K562 (cell line): Measurements from ENCODE around the gene P2RX3. TPM values are rescaled to one million over a fixed set of nuclear protein-coding genes. Genes with fewer than 3 reads are reported as not detected.

Source experiments
- ATAC-seq: fragments of 200-7000 bp; cut with Tn5 transposase; 3 replicates; pipeline ENCODE4 v1.9.1; 2020; ENCODE audit warnings: moderate library complexity
- BruUV-seq: library from RNA; stranded (reverse); fragments of 400-500 nt; replicated peaks from 2 replicates; lab custom pipeline; 2021; lab: Mats Ljungman, UMichigan
- CTCF ChIA-PET: fragments of 300-600 bp; formaldehyde crosslinking; extraction: SDS; loops from one replicate; lab custom pipeline; 2021; ENCODE audit warnings: low intra/inter-chr PET ratio; lab: Yijun Ruan, JAX
- POLR2A ChIA-PET: fragments of 300-600, 350-650 bp; sonication (Branson Sonifier 250); formaldehyde crosslinking; extraction: SDS; loops from one replicate; lab custom pipeline; 2021; ENCODE audit warnings: antibody characterized with exemption, inconsistent platforms; lab: Yijun Ruan, JAX
- DNase-seq, 4 experiments: peaks; one replicate each; pipeline versions ENCODE4 v3.0.0 to v3.0.0-alpha.2; 2011 to 2018; ENCODE audit warnings: low spot score in 3 of 4, mixed read lengths in 3 of 4; ENCODE audit errors: extremely low read depth in 1 of 4
- FAIRE-seq: peaks from 2 replicates; lab custom pipeline; 2011; peaks lifted over from hg19 to GRCh38; lab: Jason Lieb, UNC
- H2AFZ ChIP-seq: 2 replicates; pipeline ENCODE4 v1.6.0; 2011; ENCODE audit warnings: low read depth, low read length, control low read depth, inconsistent platforms
- H3K27ac ChIP-seq: fragments of 200-600 bp; 3 replicates; pipeline ENCODE4 v1.8.0; 2011; ENCODE audit warnings: low read depth, mild to moderate bottlenecking, control low read depth, inconsistent platforms, low read length, moderate library complexity, mixed read lengths; ENCODE audit errors: extremely low read depth
- H3K27me3 ChIP-seq, 2 experiments: fragments of 300-600 bp in 1 of 2; 2 replicates in 1 of 2; 3 replicates in 1 of 2; pipeline versions ENCODE4 v1.6.0 to v1.8.0; 2011; ENCODE audit warnings: inconsistent platforms in 2 of 2, low read length in 2 of 2, mild to moderate bottlenecking in 1 of 2, mixed read lengths in 1 of 2, moderate library complexity in 1 of 2; ENCODE audit not compliant: control insufficient read depth in 2 of 2, insufficient read depth in 2 of 2
- H3K36me3 ChIP-seq: fragments of 300-600 bp; 3 replicates; pipeline ENCODE4 v1.8.0; 2011; ENCODE audit warnings: mild to moderate bottlenecking, low read length, inconsistent platforms; ENCODE audit not compliant: control insufficient read depth, insufficient read depth
- H3K4me1 ChIP-seq, 2 experiments: fragments of 200-600 bp in 1 of 2; replicated peaks in 1 of 2; 2 replicates in 1 of 2; 3 replicates in 1 of 2; pipeline versions ENCODE4 v1.5.1 to v1.8.0; 2011; ENCODE audit warnings: inconsistent platforms in 2 of 2, low read length in 2 of 2, mild to moderate bottlenecking in 1 of 2, mixed read lengths in 1 of 2, moderate library complexity in 1 of 2; ENCODE audit not compliant: control insufficient read depth in 2 of 2, insufficient read depth in 2 of 2
- H3K4me2 ChIP-seq: 2 replicates; pipeline ENCODE4 v1.6.1; 2011; ENCODE audit warnings: low read length, control low read depth, inconsistent platforms, mixed read lengths; ENCODE audit not compliant: insufficient read depth
- H3K4me3 ChIP-seq: fragments of 200-600 bp; sonication (generic), shearing (Covaris generic); 2 replicates; pipeline ENCODE4 v1.5.1; 2016; ENCODE audit warnings: control low read depth, inconsistent platforms
- H3K79me2 ChIP-seq: fragments of 200-600 bp; 3 replicates; pipeline ENCODE4 v1.8.0; 2011; ENCODE audit warnings: low read length, inconsistent platforms; ENCODE audit not compliant: control insufficient read depth, insufficient read depth
- H3K9ac ChIP-seq, 2 experiments: 2 replicates each; pipeline versions ENCODE4 v1.6.0 to v1.6.1; 2011; ENCODE audit warnings: low read depth in 2 of 2, low read length in 2 of 2, control low read depth in 1 of 2, inconsistent platforms in 1 of 2, mild to moderate bottlenecking in 1 of 2, mixed read lengths in 1 of 2; ENCODE audit not compliant: insufficient read depth in 1 of 2
- H3K9me1 ChIP-seq: one replicate; pipeline ENCODE4 v1.6.0; 2011; ENCODE audit warnings: inconsistent platforms, mild to moderate bottlenecking, low read length, moderate library complexity; ENCODE audit not compliant: control insufficient read depth, insufficient read depth
- H3K9me3 ChIP-seq: replicated peaks from 2 replicates; pipeline ENCODE4 v1.5.1; 2011; ENCODE audit warnings: low read depth, low read length, inconsistent platforms; ENCODE audit not compliant: control insufficient read depth, insufficient read depth
- H4K20me1 ChIP-seq: replicated peaks from 2 replicates; pipeline ENCODE4 v1.6.1; 2011; ENCODE audit warnings: low read length, inconsistent platforms, mixed read lengths; ENCODE audit not compliant: control insufficient read depth, insufficient read depth
- ADNP ChIP-seq: fragments of 200-800 bp; sonication (Bioruptor generic); IDR thresholded peaks from 2 replicates; pipeline ENCODE4 v1.6.1; 2016; ENCODE audit warnings: missing genetic modification characterization, missing compliant biosample characterization
- BCOR ChIP-seq: fragments of 450-650 bp; IDR thresholded peaks from 2 replicates; pipeline ENCODE4 v1.6.1; 2016
- CREB3L1 ChIP-seq: fragments of 450-650 bp; IDR thresholded peaks from 2 replicates; pipeline ENCODE4 v1.6.1; 2014; ENCODE audit warnings: low read depth, mild to moderate bottlenecking, moderate library complexity, borderline replicate concordance
- ESRRA ChIP-seq: fragments of 450-650 bp; IDR thresholded peaks from 2 replicates; pipeline ENCODE4 v1.6.1; 2014; ENCODE audit warnings: low read depth, mild to moderate bottlenecking, moderate library complexity, borderline replicate concordance
- KDM1A ChIP-seq, 2 experiments: fragments of 450-650 bp; IDR thresholded peaks; 2 replicates each; pipeline ENCODE4 v1.6.1; 2016; ENCODE audit warnings: mild to moderate bottlenecking in 2 of 2
- NFXL1 ChIP-seq: fragments of 450-650 bp; formaldehyde crosslinking; IDR thresholded peaks from 2 replicates; pipeline ENCODE4 v1.4.0; 2021; ENCODE audit warnings: mild to moderate bottlenecking
- RBM25 ChIP-seq: fragments of 200-400 bp; formaldehyde crosslinking; IDR thresholded peaks from 2 replicates; pipeline ENCODE4 v1.6.1; 2018; ENCODE audit warnings: low read length, low read depth, moderate library complexity; ENCODE audit not compliant: severe bottlenecking
- TCF7L2 ChIP-seq: fragments of 150-350 bp; IDR thresholded peaks from 2 replicates; pipeline ENCODE4 v1.6.1; 2016; ENCODE audit warnings: low read depth, mild to moderate bottlenecking, low read length, moderate library complexity
- ZBTB33 ChIP-seq: sonication (generic); formaldehyde crosslinking; IDR thresholded peaks from 2 replicates; pipeline ENCODE4 v1.8.1; 2023; ENCODE audit warnings: mild to moderate bottlenecking, missing genetic modification reagents
- WGBS: fragments of 100-300 bp; shearing (Covaris generic); methylation state at CpG from one replicate; pipeline ENCODE4 v1.1.6; 2016; ENCODE audit warnings: low coverage, mixed read lengths; ENCODE audit not compliant: insufficient coverage; ENCODE audit errors: missing lambda C conversion rate; 5-methylcytosine and 5-hydroxymethylcytosine counted together
- in situ Hi-C: fragments of 300-500 bp; cut with MboI; formaldehyde crosslinking; loops from 4 replicates; pipeline ENCODE4 v1.15.0; 2018; ENCODE audit warnings: inconsistent platforms, mixed read lengths
- intact Hi-C: fragments of 100-400 bp; cut with micrococcal nuclease; formaldehyde crosslinking; loops from 2 replicates; pipeline ENCODE4 v1.14.2; 2022
- polyA plus RNA-seq, 8 experiments: library from polyadenylated mRNA; depleted of rRNA in 4 of 8; stranded (reverse) in 5 of 8; unstranded in 3 of 8; fragments of >200 nt; fragmentation: Nextera tagmentation in 2 of 8; fragmentation: Illumina TruSeq in 1 of 8; extraction: Ambion mirVana in 2 of 8; extraction: Trizol in 1 of 8; gene quantifications; 2 replicates each; pipeline versions ENCODE4 v1.2.1 to v1.2.3, GENCODE V29; 2011 to 2014; ENCODE audit warnings: inconsistent platforms in 1 of 8, missing spikeins in 1 of 8
- total RNA-seq, 7 experiments: library from RNA; depleted of rRNA in 6 of 7; stranded (reverse); fragments of >200 nt in 6 of 7; fragmentation: Illumina TruSeq in 2 of 7; extraction: Trizol in 2 of 7; gene quantifications; 2 replicates each; pipeline versions ENCODE4 v1.2.1 to v1.2.3, GENCODE V29; 2011 to 2021; ENCODE audit warnings: low replicate concordance in 1 of 7

P2RX3 gene
- total and polyA plus RNA-seq, 9 of the 15 experiments (the other 6 are each of a cell fraction or from before 2014, with no cell fraction given): not detected

- no peak overlapping the region for H3K4me3 ChIP-seq
- ChIA-PET CTCF (no interaction called here), POLR2A (interaction anchor here (0.7 to 1.6 kb wide), 2 partner anchors 10 to 20 kb away, joined by 3 to 4 read pairs; no protein-coding TSS in a partner anchor)
- no peaks in the 10 kb centered on the region for H3K9me1 ChIP-seq
- no peak overlapping the region for H3K4me2 ChIP-seq
- H3K27ac ChIP-seq: no peak overlapping the region
- no peaks in the 10 kb centered on the region for H3K9me3 ChIP-seq
- DNase-seq (no peak), FAIRE-seq (no peak), ATAC-seq (no peak)
- peaks cover 5 to 15% of the 10 kb centered on the region in 2 experiments; a peak in 4 of 5 replicates for H3K4me1 ChIP-seq
- H2AFZ ChIP-seq: no peak overlapping the region
- intact Hi-C loops (no loop called here), in situ Hi-C loops (no loop called here)
- H3K79me2 ChIP-seq: peaks cover under 1% of the 10 kb centered on the region; the same call in 2 of the 3 replicates
- no peak for TF ChIP-seq CREB3L1
- peak; percentile 93 for TF ChIP-seq ZBTB33 (CRISPR knock-in tag)
- TF ChIP-seq ADNP (tag): peak; percentile 75; the same call in 1 of the 2 replicates
- TF ChIP-seq NFXL1: no peak
- no peak for TF ChIP-seq TCF7L2
- peak; percentile 81 for TF ChIP-seq BCOR
- peak; percentile 7 to 52; a peak in 2 of 4 replicates for TF ChIP-seq KDM1A (IDR thresholded peaks at IDR 0.05)
- TF ChIP-seq ESRRA: peak; percentile 98
- TF ChIP-seq RBM25: peak; percentile 85
- no peaks in the 10 kb centered on the region for H4K20me1 ChIP-seq
- H3K27me3 ChIP-seq: no peaks in the 10 kb centered on the region
- BruUV-seq: no TSS peak
- peaks cover 77% of the 10 kb centered on the region for H3K36me3 ChIP-seq
- no peak overlapping the region for H3K9ac ChIP-seq
- WGBS: 89% methylated on average over 8 of the region's 8 CpGs
These were observed 69.9 kb downstream of the P2RX3 start for GRCh38 chr11:57407941-57408475.
